WTC11 (cell line): ENCODE results near the gene NQO2. TPM values are rescaled to one million over a fixed set of nuclear protein-coding genes. Genes with fewer than 3 reads are reported as not detected.
A peak's percentile ranks its signal among the peaks of the same experiment; 100 is the strongest.

Source experiments
- ATAC-seq: fragments of 200-7000 bp; cut with Tn5 transposase; 2 replicates; pipeline ENCODE4 v1.10.0; 2021; ENCODE audit warnings: mild to moderate bottlenecking, moderate library complexity
- CTCF ChIA-PET: fragments of 300-600 bp; sonication (Branson Sonifier 250); formaldehyde crosslinking; loops from one replicate; lab custom pipeline; 2021; ENCODE audit warnings: antibody characterized with exemption; lab: Charles Lee
- POLR2A ChIA-PET: fragments of 350-600 bp; sonication (Branson Sonifier 250); formaldehyde crosslinking; loops from one replicate; lab custom pipeline; 2021; ENCODE audit warnings: antibody characterized with exemption; lab: Charles Lee
- DNase-seq: peaks from one replicate; pipeline ENCODE4 v3.0.0; 2021; ENCODE audit warnings: low spot score
- H3K27ac Mint-ChIP-seq: 2 replicates; pipeline ENCODE4 v1.8.0; 2021; ENCODE audit warnings: mixed read lengths
- H3K27me3 Mint-ChIP-seq: 2 replicates; pipeline ENCODE4 v1.8.0; 2021; ENCODE audit warnings: low read depth, mild to moderate bottlenecking, moderate library complexity, mixed read lengths
- H3K36me3 Mint-ChIP-seq: 2 replicates; pipeline ENCODE4 v1.8.0; 2021; ENCODE audit warnings: mixed read lengths
- H3K4me1 Mint-ChIP-seq: 2 replicates; pipeline ENCODE4 v1.8.0; 2022; ENCODE audit warnings: mixed read lengths
- H3K4me3 Mint-ChIP-seq: 2 replicates; pipeline ENCODE4 v1.8.0; 2021; ENCODE audit warnings: mild to moderate bottlenecking, moderate library complexity, mixed read lengths
- H3K9me3 Mint-ChIP-seq: 2 replicates; pipeline ENCODE4 v1.8.0; 2021; ENCODE audit warnings: mixed read lengths
- AFF4 ChIP-seq: sonication (generic); formaldehyde crosslinking; IDR thresholded peaks from 2 replicates; pipeline ENCODE4 v1.8.1; 2023; ENCODE audit warnings: mild to moderate bottlenecking, missing genetic modification reagents, borderline replicate concordance
- CREB1 ChIP-seq: sonication (generic); formaldehyde crosslinking; IDR thresholded peaks from 2 replicates; pipeline ENCODE4 v1.8.0; 2023; ENCODE audit warnings: mild to moderate bottlenecking, missing genetic modification reagents
- IRF2 ChIP-seq: sonication (generic); formaldehyde crosslinking; IDR thresholded peaks from 2 replicates; pipeline ENCODE4 v1.8.0; 2022; ENCODE audit warnings: low read depth, missing genetic modification reagents, borderline replicate concordance
- NR1H2 ChIP-seq: sonication (generic); formaldehyde crosslinking; IDR thresholded peaks from 2 replicates; pipeline ENCODE4 v1.9.0; 2021; ENCODE audit warnings: mild to moderate bottlenecking, moderate library complexity, missing genetic modification reagents
- PRDM15 ChIP-seq: sonication (generic); formaldehyde crosslinking; IDR thresholded peaks from 2 replicates; pipeline ENCODE4 v1.8.0; 2022; ENCODE audit warnings: missing genetic modification reagents
- PREB ChIP-seq: sonication (generic); formaldehyde crosslinking; IDR thresholded peaks from 2 replicates; pipeline ENCODE4 v1.8.1; 2022; ENCODE audit warnings: mild to moderate bottlenecking, missing genetic modification reagents, moderate library complexity, borderline replicate concordance
- SMAD3 ChIP-seq: sonication (generic); formaldehyde crosslinking; IDR thresholded peaks from 2 replicates; pipeline ENCODE4 v1.8.0; 2022; ENCODE audit warnings: missing genetic modification reagents, mild to moderate bottlenecking, borderline replicate concordance
- SMAD4 ChIP-seq: sonication (generic); formaldehyde crosslinking; IDR thresholded peaks from 2 replicates; pipeline ENCODE4 v1.8.0; 2022; ENCODE audit warnings: mild to moderate bottlenecking, missing genetic modification reagents
- SP1 ChIP-seq: sonication (generic); formaldehyde crosslinking; conservative IDR thresholded peaks from 2 replicates; pipeline ENCODE4 v1.8.1; 2022; ENCODE audit warnings: missing genetic modification reagents
- STAT6 ChIP-seq: sonication (generic); formaldehyde crosslinking; conservative IDR thresholded peaks from 2 replicates; pipeline ENCODE4 v1.8.1; 2023; ENCODE audit warnings: mild to moderate bottlenecking, low read depth, missing genetic modification reagents, moderate library complexity
- TCF7 ChIP-seq: sonication (generic); formaldehyde crosslinking; IDR thresholded peaks from 2 replicates; pipeline ENCODE4 v1.8.0; 2022; ENCODE audit warnings: mild to moderate bottlenecking, low read depth, missing genetic modification reagents, moderate library complexity
- ZMAT4 ChIP-seq: fragments of 250-450 bp; sonication (Bioruptor Pico); IDR thresholded peaks from 2 replicates; pipeline ENCODE4 v1.9.0; 2021; ENCODE audit warnings: mild to moderate bottlenecking
- ZNF232 ChIP-seq: sonication (generic); formaldehyde crosslinking; IDR thresholded peaks from 2 replicates; pipeline ENCODE4 v1.8.0; 2022; ENCODE audit warnings: mild to moderate bottlenecking, missing genetic modification reagents
- ZNF263 ChIP-seq: sonication (generic); formaldehyde crosslinking; IDR thresholded peaks from 2 replicates; pipeline ENCODE4 v1.8.1; 2022; ENCODE audit warnings: low read depth, mild to moderate bottlenecking, moderate library complexity, missing genetic modification reagents
- ZNF423 ChIP-seq: fragments of 250-450 bp; sonication (Bioruptor Pico); IDR thresholded peaks from 2 replicates; pipeline ENCODE4 v2.1.2; 2022; ENCODE audit warnings: mild to moderate bottlenecking, moderate library complexity
- ZNF425 ChIP-seq: fragments of 250-450 bp; sonication (Bioruptor Pico); conservative IDR thresholded peaks from 2 replicates; pipeline ENCODE4 v1.9.0; 2021; ENCODE audit warnings: mild to moderate bottlenecking
- total RNA-seq: library from RNA; stranded (reverse); gene quantifications from 3 replicates; pipeline ENCODE4 v1.2.3, GENCODE V29; 2021

The NQO2 gene
- total RNA-seq, 1 experiment from 2014 or later: 119 TPM

GRCh38 chr6:2982426-2983117, 17.1 kb upstream of the NQO2 start (continued):
- TF ChIP-seq ZNF425 (CRISPR knock-in tag) (no peak), SMAD4 (no peak), NR1H2 (CRISPR knock-in tag) (no peak), ZNF232 (CRISPR knock-in tag) (no peak), ZNF263 (CRISPR knock-in tag) (no peak)

GRCh38 chr6:2984738-2985406, 14.8 kb upstream of the NQO2 start:
- TF ChIP-seq AFF4 (no peak), STAT6 (CRISPR knock-in tag) (no peak), CREB1 (CRISPR knock-in tag) (no peak), TCF7 (CRISPR knock-in tag) (no peak), SP1 (CRISPR knock-in tag) (no peak)
- TF ChIP-seq, all 79 proteins: peak for 0
- peak overlapping the region; percentile 61 for H3K27ac Mint-ChIP-seq
- CTCF ChIA-PET: interaction anchor here (0.7 to 9.1 kb wide), 8 partner anchors 15 to 194 kb away, joined by 3 to 203 read pairs (median 4); partner anchors contain the start of gene NQO2
- no peaks in the 10 kb centered on the region for H3K9me3 Mint-ChIP-seq
- ATAC-seq (no peak), DNase-seq (peak; percentile 47)
- H3K4me3 Mint-ChIP-seq: 0 out of 2 replicates have a peak overlapping the region, but pooled peaks have one; percentile 20
- peaks cover 54% of the 10 kb centered on the region for H3K4me1 Mint-ChIP-seq
- H3K36me3 Mint-ChIP-seq: no peaks in the 10 kb centered on the region
- H3K27me3 Mint-ChIP-seq: peaks cover 9% of the 10 kb centered on the region
- POLR2A ChIA-PET: no interaction called here

- Mint-ChIP-seq H3K4me1 (peaks cover 62% of the 10 kb centered on the region), H3K27me3 (peaks cover 3% of the 10 kb centered on the region; the same call in 1 of the 2 replicates), H3K4me3 (no peak overlapping the region), H3K36me3 (no peaks in the 10 kb centered on the region), H3K9me3 (no peaks in the 10 kb centered on the region), H3K27ac (peak overlapping the region; percentile 82; the same call in 1 of the 2 replicates)
- ChIA-PET POLR2A (interaction anchor here (0.5 to 0.9 kb wide), 2 partner anchors 34 to 66 kb away, joined by 3 read pairs; no protein-coding TSS in a partner anchor), CTCF (interaction anchor here (0.8 to 9.1 kb wide), 6 partner anchors 15 to 196 kb away, joined by 3 to 203 read pairs (median 20); no protein-coding TSS in a partner anchor)
- ATAC-seq: no peak
- no peak for DNase-seq
- TF ChIP-seq ZNF423 (CRISPR knock-in tag) (no peak), PRDM15 (CRISPR knock-in tag) (no peak), IRF2 (CRISPR knock-in tag) (no peak), ZMAT4 (CRISPR knock-in tag) (no peak), SMAD3 (CRISPR knock-in tag) (no peak), PREB (CRISPR knock-in tag) (no peak)
Observed at GRCh38 chr6:2986722-2987221, 12.9 kb upstream of the NQO2 start.
